ENCODE data around the gene LINC00237. TPM values are rescaled to one million over a fixed set of nuclear protein-coding genes. Genes with fewer than 3 reads are reported as not detected.

Gene LINC00237
- 1 to 10 TPM in 1 of 8 experiments, under 1 TPM in 4, not detected in 3; 0.16 to 1.5 (median 0.47) TPM for total RNA-seq

- in situ Hi-C loops (cut with MboI; ENCODE audit: low pct_unique_long_range_greater_than_20kb in 2 of 9, low sequenced_read_pairs in 9 of 9, unreplicated experiment in 9 of 9) = loop anchor here in 2 of 9 experiments (25.0 kb wide), 1 partner anchor 244 kb away; no protein-coding TSS in a partner anchor
- Histone ChIP-seq H3K27ac (no peak within 1 kb of the TSS), H3K4me1 (replicated peaks in 1 of 2) (peaks cover 0 to 28% of the 10 kb centered on the region in 2 donors), H3K4me3 (peak within 1 kb of the TSS; percentile 2 to 43 (median 33))
- ATAC-seq (replicated peaks in 6 of 8) = peak in 5 of 8 experiments; percentile 10 to 47 (median 42)
- 0 to 41% (median 12%) methylated on average over 1 to 25 of the region's 43 CpGs for WGBS, 10 experiments
Observed at GRCh38 chr20:21106171-21107017, at the start of gene LINC00237. Gene LINC00237 (minus strand): TSS chr20:21106358.

- 60 to 100% (median 95%) methylated on average over 1 to 5 of the region's 5 CpGs for WGBS, 10 experiments
- in situ Hi-C loops (cut with MboI; ENCODE audit: low pct_unique_long_range_greater_than_20kb in 2 of 9, low sequenced_read_pairs in 9 of 9, unreplicated experiment in 9 of 9) = no loop called here
Observed at GRCh38 chr20:21155268-21155667, 49.1 kb upstream of the LINC00237 start.

GRCh38 chr20:21154692-21155091 is 48.5 kb upstream of the LINC00237 start:
- H3K4me1 ChIP-seq (replicated peaks in 1 of 2) = no peaks in the 10 kb centered on the region
- 18 to 100% (median 50%) methylated on average over 1 to 2 of the region's 2 CpGs; no CpG with 5 or more reads in 3 of the 10 experiments for whole genome bisulfite sequencing, 10 experiments
- ATAC-seq (replicated peaks in 6 of 8) = no peak
- no peak overlapping the region for H3K27ac ChIP-seq
- H3K4me3 ChIP-seq = no peak overlapping the region
- in situ Hi-C loops (cut with MboI; ENCODE audit: low pct_unique_long_range_greater_than_20kb in 2 of 9, low sequenced_read_pairs in 9 of 9, unreplicated experiment in 9 of 9) = no loop called here

More at GRCh38 chr20:21155268-21155667, 49.1 kb upstream of the LINC00237 start:
- Histone ChIP-seq H3K4me1 (replicated peaks in 1 of 2) (no peaks in the 10 kb centered on the region), H3K27ac (no peak overlapping the region), H3K4me3 (no peak overlapping the region)
- no peak for ATAC-seq (replicated peaks in 6 of 8)

- Histone ChIP-seq H3K4me1 (replicated peaks in 1 of 2) (no peaks in the 10 kb centered on the region), H3K27ac (no peak overlapping the region), H3K4me3 (no peak overlapping the region)
- 43 to 100% (median 87%) methylated on average over 1 to 5 of the region's 5 CpGs; no CpG with 5 or more reads in 1 of the 10 experiments for WGBS, 10 experiments
- in situ Hi-C loops (cut with MboI; ENCODE audit: low pct_unique_long_range_greater_than_20kb in 2 of 9, low sequenced_read_pairs in 9 of 9, unreplicated experiment in 9 of 9) = no loop called here
- ATAC-seq (replicated peaks in 6 of 8) = peak in 3 of 8 experiments; percentile 50 to 81 (median 50)
Observed at GRCh38 chr20:21151791-21152190, 45.6 kb upstream of the LINC00237 start.

- WGBS, 10 experiments = 53 to 100% (median 79%) methylated on average over 2 to 6 of the region's 9 CpGs; no CpG with 5 or more reads in 1 of the 10 experiments
- no peaks in the 10 kb centered on the region for H3K4me1 ChIP-seq (replicated peaks in 1 of 2)
- H3K27ac ChIP-seq = no peak overlapping the region
- in situ Hi-C loops (cut with MboI; ENCODE audit: low pct_unique_long_range_greater_than_20kb in 2 of 9, low sequenced_read_pairs in 9 of 9, unreplicated experiment in 9 of 9) = no loop called here
- ATAC-seq (replicated peaks in 6 of 8) = no peak
- no peak overlapping the region for H3K4me3 ChIP-seq
Observed at GRCh38 chr20:21149344-21149743, 43.2 kb upstream of the LINC00237 start.

GRCh38 chr20:21147593-21147992 is 41.4 kb upstream of the LINC00237 start:
- WGBS, 10 experiments = 57 to 100% (median 71%) methylated on average over 1 of the region's 1 CpG; no CpG with 5 or more reads in 5 of the 10 experiments
- no peak overlapping the region for H3K27ac ChIP-seq
- no peak overlapping the region for H3K4me3 ChIP-seq
- H3K4me1 ChIP-seq (replicated peaks in 1 of 2) = no peaks in the 10 kb centered on the region
- in situ Hi-C loops (cut with MboI; ENCODE audit: low pct_unique_long_range_greater_than_20kb in 2 of 9, low sequenced_read_pairs in 9 of 9, unreplicated experiment in 9 of 9) = no loop called here
- no peak for ATAC-seq (replicated peaks in 6 of 8)

GRCh38 chr20:21146215-21146614 is 40.1 kb upstream of the LINC00237 start:
- Histone ChIP-seq H3K4me3 (no peak overlapping the region), H3K4me1 (replicated peaks in 1 of 2) (no peaks in the 10 kb centered on the region), H3K27ac (no peak overlapping the region)
- in situ Hi-C loops (cut with MboI; ENCODE audit: low pct_unique_long_range_greater_than_20kb in 2 of 9, low sequenced_read_pairs in 9 of 9, unreplicated experiment in 9 of 9) = no loop called here
- WGBS, 10 experiments = 70 to 100% (median 84%) methylated on average over 2 to 4 of the region's 4 CpGs; no CpG with 5 or more reads in 1 of the 10 experiments
- ATAC-seq (replicated peaks in 6 of 8) = no peak

GRCh38 chr20:21145424-21145823 is 39.3 kb upstream of the LINC00237 start:
- in situ Hi-C loops (cut with MboI; ENCODE audit: low pct_unique_long_range_greater_than_20kb in 2 of 9, low sequenced_read_pairs in 9 of 9, unreplicated experiment in 9 of 9) = no loop called here
- no peaks in the 10 kb centered on the region for H3K4me1 ChIP-seq (replicated peaks in 1 of 2)
- WGBS, 10 experiments = 59 to 100% (median 75%) methylated on average over 1 to 3 of the region's 3 CpGs
- no peak overlapping the region for H3K4me3 ChIP-seq
- no peak for ATAC-seq (replicated peaks in 6 of 8)
- no peak overlapping the region for H3K27ac ChIP-seq

- no peaks in the 10 kb centered on the region for H3K4me1 ChIP-seq (replicated peaks in 1 of 2)
- in situ Hi-C loops (cut with MboI; ENCODE audit: low pct_unique_long_range_greater_than_20kb in 2 of 9, low sequenced_read_pairs in 9 of 9, unreplicated experiment in 9 of 9) = no loop called here
- no peak overlapping the region for H3K27ac ChIP-seq
- 42 to 100% (median 80%) methylated on average over 2 to 7 of the region's 7 CpGs for WGBS, 10 experiments
- no peak for ATAC-seq (replicated peaks in 6 of 8)
- H3K4me3 ChIP-seq = no peak overlapping the region
Observed at GRCh38 chr20:21143194-21143890, 37.2 kb upstream of the LINC00237 start.

- Histone ChIP-seq H3K4me3 (no peak overlapping the region), H3K4me1 (replicated peaks in 1 of 2) (no peaks in the 10 kb centered on the region), H3K27ac (no peak overlapping the region)
- ATAC-seq (replicated peaks in 6 of 8) = no peak
- 68 to 100% (median 89%) methylated on average over 2 to 5 of the region's 5 CpGs; no CpG with 5 or more reads in 1 of the 10 experiments for WGBS, 10 experiments
- in situ Hi-C loops (cut with MboI; ENCODE audit: low pct_unique_long_range_greater_than_20kb in 2 of 9, low sequenced_read_pairs in 9 of 9, unreplicated experiment in 9 of 9) = no loop called here
Observed at GRCh38 chr20:21141825-21142224, 35.7 kb upstream of the LINC00237 start.

GRCh38 chr20:21139881-21140566 is 33.9 kb upstream of the LINC00237 start:
- Histone ChIP-seq H3K4me3 (no peak overlapping the region), H3K4me1 (replicated peaks in 1 of 2) (no peaks in the 10 kb centered on the region), H3K27ac (no peak overlapping the region)
- WGBS, 10 experiments = 0 to 87% (median 29%) methylated on average over 1 to 3 of the region's 3 CpGs; no CpG with 5 or more reads in 1 of the 10 experiments
- in situ Hi-C loops (cut with MboI; ENCODE audit: low pct_unique_long_range_greater_than_20kb in 2 of 9, low sequenced_read_pairs in 9 of 9, unreplicated experiment in 9 of 9) = no loop called here
- ATAC-seq (replicated peaks in 6 of 8) = no peak

GRCh38 chr20:21137078-21137477 is 30.9 kb upstream of the LINC00237 start:
- 40 to 100% (median 92%) methylated on average over 1 of the region's 1 CpG; no CpG with 5 or more reads in 6 of the 10 experiments for WGBS, 10 experiments
- ATAC-seq (replicated peaks in 6 of 8) = no peak
- in situ Hi-C loops (cut with MboI; ENCODE audit: low pct_unique_long_range_greater_than_20kb in 2 of 9, low sequenced_read_pairs in 9 of 9, unreplicated experiment in 9 of 9) = no loop called here
- H3K27ac ChIP-seq = no peak overlapping the region
- H3K4me3 ChIP-seq = no peak overlapping the region
- no peaks in the 10 kb centered on the region for H3K4me1 ChIP-seq (replicated peaks in 1 of 2)

All from motor neuron (in vitro differentiated cells).